Measurements from ENCODE around the gene VAC14.

GRCh38 chr16:70775399-70775798 is 25.6 kb downstream of the VAC14 start:
- TF ChIP-seq CTCF (conservative IDR thresholded peaks at IDR 0.05; ENCODE audit: low read length) (no peak), EZH2phosphoT487 (IDR thresholded peaks at IDR 0.05; ENCODE audit: borderline replicate concordance) (no peak)
